ENCODE data around the gene CBR3. TPM values are rescaled to one million over a fixed set of nuclear protein-coding genes. Genes with fewer than 3 reads are reported as not detected.
"Not testable (repeated sequence)": the region's sequence is repeated elsewhere in the genome, so short reads cannot be mapped to it uniquely, and the experiment has no call there.

CBR3 gene
- total RNA-seq, 6 experiments from 2014 or later = 0.17 to 1.3 (median 0.74) TPM; not detected in 2

DNA sequence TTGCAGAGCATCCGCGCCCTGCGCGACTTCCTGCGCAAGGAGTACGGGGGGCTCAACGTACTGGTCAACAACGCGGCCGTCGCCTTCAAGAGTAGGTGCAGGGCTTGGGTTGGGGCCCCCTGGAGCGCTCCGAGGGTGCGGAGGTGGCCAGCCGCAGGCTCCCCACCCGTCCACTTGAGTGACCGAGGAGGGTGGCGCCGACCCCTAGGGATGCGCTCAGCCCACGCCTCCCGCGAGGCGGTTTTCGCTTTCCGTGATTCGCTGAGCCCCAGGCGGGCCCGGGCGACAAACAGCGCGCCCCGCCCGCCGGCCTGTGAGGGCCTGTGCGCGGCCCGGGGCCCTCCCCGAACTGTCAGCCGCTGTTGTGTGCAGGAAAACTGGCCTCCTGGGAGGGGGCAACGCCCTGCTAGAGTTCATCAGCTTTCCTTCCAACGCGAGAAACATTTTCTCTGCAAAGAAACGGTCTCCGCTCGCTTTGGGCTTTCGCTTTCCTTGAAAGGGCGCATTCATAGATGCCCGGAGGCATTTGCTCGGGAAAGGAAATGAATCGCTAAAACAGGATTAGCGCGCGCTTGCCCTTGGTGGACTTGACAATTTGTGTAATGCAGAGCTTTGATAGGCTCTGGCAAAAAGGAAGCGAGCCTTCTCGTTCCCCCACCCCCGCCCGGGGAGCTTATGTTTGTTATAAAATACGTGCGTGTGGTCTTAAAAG, 668 bp downstream of the CBR3 start:
- no peaks in the 10 kb centered on the region for H3K27me3 ChIP-seq
- ATAC-seq (peak; percentile 73 to 83 (median 82)), DNase-seq (peak in 2 of 3 donors; percentile 50 to 60)
- peak overlapping the region in 2 of 3 donors; percentile 29 to 63 for H3K27ac ChIP-seq
- 0% methylated on average over 17 of the region's 60 CpGs for WGBS (ENCODE audit: insufficient coverage, low coverage, low lambda C conversion rate, missing lambda C conversion rate)
- TF ChIP-seq, protein P1, sequence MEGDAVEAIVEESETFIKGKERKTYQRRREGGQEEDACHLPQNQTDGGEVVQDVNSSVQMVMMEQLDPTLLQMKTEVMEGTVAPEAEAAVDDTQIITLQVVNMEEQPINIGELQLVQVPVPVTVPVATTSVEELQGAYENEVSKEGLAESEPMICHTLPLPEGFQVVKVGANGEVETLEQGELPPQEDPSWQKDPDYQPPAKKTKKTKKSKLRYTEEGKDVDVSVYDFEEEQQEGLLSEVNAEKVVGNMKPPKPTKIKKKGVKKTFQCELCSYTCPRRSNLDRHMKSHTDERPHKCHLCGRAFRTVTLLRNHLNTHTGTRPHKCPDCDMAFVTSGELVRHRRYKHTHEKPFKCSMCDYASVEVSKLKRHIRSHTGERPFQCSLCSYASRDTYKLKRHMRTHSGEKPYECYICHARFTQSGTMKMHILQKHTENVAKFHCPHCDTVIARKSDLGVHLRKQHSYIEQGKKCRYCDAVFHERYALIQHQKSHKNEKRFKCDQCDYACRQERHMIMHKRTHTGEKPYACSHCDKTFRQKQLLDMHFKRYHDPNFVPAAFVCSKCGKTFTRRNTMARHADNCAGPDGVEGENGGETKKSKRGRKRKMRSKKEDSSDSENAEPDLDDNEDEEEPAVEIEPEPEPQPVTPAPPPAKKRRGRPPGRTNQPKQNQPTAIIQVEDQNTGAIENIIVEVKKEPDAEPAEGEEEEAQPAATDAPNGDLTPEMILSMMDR (IDR thresholded peaks at IDR 0.05) = no peak
- TF ChIP-seq POLR2A (IDR thresholded peaks at IDR 0.05) = no peak
- no peaks in the 10 kb centered on the region for H3K9me3 ChIP-seq
- peak overlapping the region; percentile 46 to 56 (median 54) for H3K4me3 ChIP-seq
- intact Hi-C loops (cut with DNase I) = no loop called here
- no peaks in the 10 kb centered on the region for H3K36me3 ChIP-seq
- peaks cover 0 to 13% (median 6%) of the 10 kb centered on the region in 4 donors for H3K4me1 ChIP-seq

- H3K27me3 ChIP-seq, H3K4me3 ChIP-seq, H3K36me3 ChIP-seq, ATAC-seq, H3K9me3 ChIP-seq, DNase-seq, H3K4me1 ChIP-seq, H3K27ac ChIP-seq: not testable (repeated sequence)
- intact Hi-C loops (cut with DNase I) = loop anchor here in 1 of 2 donors (10.0 kb wide), 1 partner anchor 65 kb away; no protein-coding TSS in a partner anchor
- 88% methylated on average over 9 of the region's 13 CpGs for WGBS (ENCODE audit: insufficient coverage, low coverage, low lambda C conversion rate, missing lambda C conversion rate)
Observed at GRCh38 chr21:36139791-36140190, 4.9 kb downstream of the CBR3 start.

DNA sequence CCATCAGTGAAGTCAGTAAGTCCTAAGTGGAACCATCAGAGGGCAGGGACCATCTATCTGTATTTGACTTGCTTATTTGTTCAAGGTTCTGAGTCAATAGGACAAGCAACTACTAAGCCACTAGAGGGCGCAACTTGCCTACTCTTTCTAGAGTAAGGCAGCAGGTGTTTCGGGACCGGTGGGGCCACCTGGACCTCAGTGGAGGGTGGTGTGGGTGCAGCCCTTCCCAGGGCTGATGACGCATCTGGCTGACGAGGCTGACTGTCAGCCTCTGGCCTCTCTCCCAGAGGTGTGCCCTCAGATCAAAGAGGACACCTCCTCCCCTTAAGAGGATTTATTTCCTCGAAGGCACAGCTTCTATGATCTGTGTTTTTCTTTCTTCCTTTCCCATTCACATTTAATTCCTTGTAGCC, 6.6 kb downstream of the CBR3 start:
- ATAC-seq (peak; percentile 98 to 99 (median 99)), DNase-seq (peak; percentile 79 to 87 (median 86))
- intact Hi-C loops (cut with DNase I) = loop anchor here in 1 of 2 donors (10.0 kb wide), 1 partner anchor 63 kb away; no protein-coding TSS in a partner anchor
- no peaks in the 10 kb centered on the region for H3K9me3 ChIP-seq
- no peak overlapping the region for H3K27ac ChIP-seq
- H3K36me3 ChIP-seq = no peaks in the 10 kb centered on the region
- 4% methylated on average over 6 of the region's 6 CpGs for WGBS (ENCODE audit: insufficient coverage, low coverage, low lambda C conversion rate, missing lambda C conversion rate)
- no peak for TF ChIP-seq POLR2A (IDR thresholded peaks at IDR 0.05)
- TF ChIP-seq, protein P1 (IDR thresholded peaks at IDR 0.05) = peak; percentile 90 to 91 (median 90)
- H3K4me1 ChIP-seq = no peaks in the 10 kb centered on the region
- no peak overlapping the region for H3K4me3 ChIP-seq
- H3K27me3 ChIP-seq = no peaks in the 10 kb centered on the region

DNA sequence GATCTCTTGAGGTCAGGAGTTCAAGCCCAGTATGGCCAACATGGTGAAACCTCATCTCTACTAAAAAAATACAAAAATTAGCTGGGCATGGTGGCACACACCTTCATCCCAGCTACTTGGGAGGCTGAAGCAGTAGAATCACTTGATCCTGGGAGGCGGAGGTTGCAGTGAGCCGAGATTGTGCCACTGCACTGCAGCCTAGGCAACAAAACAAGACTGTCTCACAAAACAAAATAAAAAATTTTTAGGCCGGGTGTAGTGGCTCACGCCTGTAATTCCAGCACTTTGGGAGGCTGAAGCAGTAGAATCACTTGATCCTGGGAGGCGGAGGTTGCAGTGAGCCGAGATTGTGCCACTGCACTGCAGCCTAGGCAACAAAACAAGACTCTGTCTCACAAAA, 9.4 kb downstream of the CBR3 start:
- H3K36me3 ChIP-seq, H3K9me3 ChIP-seq, DNase-seq, H3K4me1 ChIP-seq, H3K4me3 ChIP-seq, ATAC-seq, H3K27me3 ChIP-seq, H3K27ac ChIP-seq: not testable (repeated sequence)
- WGBS (ENCODE audit: insufficient coverage, low coverage, low lambda C conversion rate, missing lambda C conversion rate) = 81% methylated on average over 4 of the region's 6 CpGs
- intact Hi-C loops (cut with DNase I) = loop anchor here in 1 of 2 donors (10.0 kb wide), 1 partner anchor 61 kb away; no protein-coding TSS in a partner anchor

DNA sequence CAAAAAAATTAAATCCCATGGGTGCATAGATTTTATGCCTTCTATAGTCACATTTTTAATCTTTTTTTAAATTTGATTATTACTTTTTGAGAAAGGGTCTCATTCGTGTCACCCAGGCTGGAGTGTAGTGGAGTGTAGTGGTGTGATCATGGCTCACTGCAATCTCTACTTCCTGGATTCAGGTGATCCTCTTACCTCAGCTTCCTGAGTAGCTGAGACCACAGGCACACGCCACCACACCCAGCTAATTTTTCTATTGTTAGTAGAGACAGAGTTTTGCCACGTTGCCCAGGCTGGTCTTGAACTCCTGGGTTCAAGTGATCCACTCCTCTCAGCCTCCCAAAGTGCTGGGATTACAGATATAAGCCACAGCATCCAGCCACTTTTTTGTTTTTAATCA, 10.4 kb downstream of the CBR3 start:
- Histone ChIP-seq H3K27me3 (no peaks in the 10 kb centered on the region), H3K4me3 (no peak overlapping the region), H3K9me3 (no peaks in the 10 kb centered on the region), H3K36me3 (no peaks in the 10 kb centered on the region), H3K4me1 (peaks cover 0 to 6% (median 0%) of the 10 kb centered on the region in 4 donors), H3K27ac (no peak overlapping the region)
- no peak for DNase-seq
- TF ChIP-seq, protein P1 (IDR thresholded peaks at IDR 0.05) = no peak
- no peak for TF ChIP-seq POLR2A (IDR thresholded peaks at IDR 0.05)
- ATAC-seq = no peak
- 74% methylated on average over 3 of the region's 3 CpGs for WGBS (ENCODE audit: insufficient coverage, low coverage, low lambda C conversion rate, missing lambda C conversion rate)
- intact Hi-C loops (cut with DNase I) = loop anchor here in 1 of 2 donors (10.0 kb wide), 1 partner anchor 60 kb away; no protein-coding TSS in a partner anchor

Data from right lobe of liver (tissue), 6 donors.